Astrocyte (in vitro differentiated cells and primary cell): Measurements from ENCODE around the gene POGZ. TPM values are rescaled to one million over a fixed set of nuclear protein-coding genes. Genes with fewer than 3 reads are reported as not detected.

ENCODE experiments used
- DNase-seq: peaks from one replicate; pipeline ENCODE4 v3.0.0-alpha.2; 2010; ENCODE audit warnings: low read depth
- FAIRE-seq: peaks from 2 replicates; lab custom pipeline; 2011; peaks lifted over from hg19 to GRCh38; lab: Jason Lieb, UNC
- H2AFZ ChIP-seq: 2 replicates; pipeline ENCODE4 v1.6.0; 2012; ENCODE audit warnings: low read depth, low read length, inconsistent platforms
- H3K27ac ChIP-seq: 2 replicates; pipeline ENCODE4 v1.5.1; 2011; ENCODE audit warnings: low read depth, low read length, inconsistent platforms
- H3K27me3 ChIP-seq: 2 replicates; pipeline ENCODE4 v1.6.0; 2011; ENCODE audit warnings: low read length, inconsistent platforms; ENCODE audit not compliant: insufficient read depth
- H3K36me3 ChIP-seq: 2 replicates; pipeline ENCODE4 v1.5.1; 2011; ENCODE audit warnings: low read length, inconsistent platforms; ENCODE audit not compliant: insufficient read depth
- H3K4me1 ChIP-seq: 2 replicates; pipeline ENCODE4 v1.5.1; 2011; ENCODE audit warnings: low read length, inconsistent platforms; ENCODE audit not compliant: insufficient read depth
- H3K4me2 ChIP-seq: 2 replicates; pipeline ENCODE4 v1.6.0; 2012; ENCODE audit warnings: low read length, inconsistent platforms
- H3K4me3 ChIP-seq: 2 replicates; pipeline ENCODE4 v1.5.1; 2011; ENCODE audit warnings: low read depth, mild to moderate bottlenecking, low read length, inconsistent platforms; ENCODE audit not compliant: insufficient read depth
- H3K79me2 ChIP-seq: 2 replicates; pipeline ENCODE4 v1.6.0; 2012; ENCODE audit warnings: mild to moderate bottlenecking, low read length, inconsistent platforms; ENCODE audit not compliant: insufficient read depth
- H3K9ac ChIP-seq: 2 replicates; pipeline ENCODE4 v1.6.0; 2012; ENCODE audit warnings: mild to moderate bottlenecking, low read length, inconsistent platforms
- H3K9me3 ChIP-seq: 2 replicates; pipeline ENCODE4 v1.5.1; 2012; ENCODE audit warnings: low read depth, mild to moderate bottlenecking, low read length, inconsistent platforms; ENCODE audit not compliant: insufficient read depth
- H4K20me1 ChIP-seq: 2 replicates; pipeline ENCODE4 v1.6.0; 2012; ENCODE audit warnings: low read length, inconsistent platforms; ENCODE audit not compliant: insufficient read depth
- H3K27ac Mint-ChIP-seq: one replicate; pipeline ENCODE4 v1.8.0; 2021; ENCODE audit warnings: mild to moderate bottlenecking, mixed read lengths; ENCODE audit not compliant: unreplicated experiment
- H3K27me3 Mint-ChIP-seq: one replicate; pipeline ENCODE4 v1.8.0; 2021; ENCODE audit warnings: low read depth, mixed read lengths; ENCODE audit not compliant: unreplicated experiment
- H3K36me3 Mint-ChIP-seq: one replicate; pipeline ENCODE4 v1.8.0; 2021; ENCODE audit warnings: low read depth, mixed read lengths; ENCODE audit not compliant: unreplicated experiment
- H3K4me1 Mint-ChIP-seq: one replicate; pipeline ENCODE4 v1.8.0; 2021; ENCODE audit warnings: low read depth, mixed read lengths; ENCODE audit not compliant: unreplicated experiment
- H3K4me3 Mint-ChIP-seq: one replicate; pipeline ENCODE4 v1.8.0; 2021; ENCODE audit warnings: mild to moderate bottlenecking, moderate library complexity, mixed read lengths; ENCODE audit not compliant: unreplicated experiment
- H3K9me3 Mint-ChIP-seq: one replicate; pipeline ENCODE4 v1.8.0; 2021; ENCODE audit warnings: mild to moderate bottlenecking, mixed read lengths; ENCODE audit not compliant: unreplicated experiment
- EZH2 ChIP-seq: IDR thresholded peaks from 2 replicates; pipeline ENCODE4 v1.6.1; 2012; ENCODE audit warnings: mild to moderate bottlenecking, low read length, inconsistent platforms; ENCODE audit not compliant: insufficient read depth
- total RNA-seq: library from RNA; stranded (reverse); gene quantifications from 2 replicates; pipeline ENCODE4 v1.2.1, GENCODE V29; 2021
- TF ChIP-seq, protein P1 (sequence below): IDR thresholded peaks from 2 replicates; pipeline ENCODE4 v1.5.1; 2011; ENCODE audit warnings: low read depth, mild to moderate bottlenecking, inconsistent platforms, low read length, moderate library complexity; ENCODE audit not compliant: insufficient read depth

The POGZ gene
- total RNA-seq, 1 donor from 2014 or later = 63.9 TPM

- Histone ChIP-seq H4K20me1 (no peaks in the 10 kb centered on the region), H3K27ac (no peak overlapping the region), H2AFZ (no peak overlapping the region), H3K36me3 (no peaks in the 10 kb centered on the region), H3K4me1 (no peaks in the 10 kb centered on the region), H3K4me2 (no peak overlapping the region), H3K79me2 (no peaks in the 10 kb centered on the region), H3K27me3 (no peaks in the 10 kb centered on the region), H3K4me3 (no peak overlapping the region), H3K9ac (no peak overlapping the region), H3K9me3 (no peaks in the 10 kb centered on the region)
- Mint-ChIP-seq H3K4me1 (no peaks in the 10 kb centered on the region), H3K27me3 (no peaks in the 10 kb centered on the region), H3K9me3 (peaks cover 9% of the 10 kb centered on the region), H3K4me3 (no peak overlapping the region), H3K27ac (no peak overlapping the region), H3K36me3 (peaks cover 5% of the 10 kb centered on the region)
- FAIRE-seq (no peak), DNase-seq (no peak)
- no peak for TF ChIP-seq EZH2
- TF ChIP-seq, protein P1, sequence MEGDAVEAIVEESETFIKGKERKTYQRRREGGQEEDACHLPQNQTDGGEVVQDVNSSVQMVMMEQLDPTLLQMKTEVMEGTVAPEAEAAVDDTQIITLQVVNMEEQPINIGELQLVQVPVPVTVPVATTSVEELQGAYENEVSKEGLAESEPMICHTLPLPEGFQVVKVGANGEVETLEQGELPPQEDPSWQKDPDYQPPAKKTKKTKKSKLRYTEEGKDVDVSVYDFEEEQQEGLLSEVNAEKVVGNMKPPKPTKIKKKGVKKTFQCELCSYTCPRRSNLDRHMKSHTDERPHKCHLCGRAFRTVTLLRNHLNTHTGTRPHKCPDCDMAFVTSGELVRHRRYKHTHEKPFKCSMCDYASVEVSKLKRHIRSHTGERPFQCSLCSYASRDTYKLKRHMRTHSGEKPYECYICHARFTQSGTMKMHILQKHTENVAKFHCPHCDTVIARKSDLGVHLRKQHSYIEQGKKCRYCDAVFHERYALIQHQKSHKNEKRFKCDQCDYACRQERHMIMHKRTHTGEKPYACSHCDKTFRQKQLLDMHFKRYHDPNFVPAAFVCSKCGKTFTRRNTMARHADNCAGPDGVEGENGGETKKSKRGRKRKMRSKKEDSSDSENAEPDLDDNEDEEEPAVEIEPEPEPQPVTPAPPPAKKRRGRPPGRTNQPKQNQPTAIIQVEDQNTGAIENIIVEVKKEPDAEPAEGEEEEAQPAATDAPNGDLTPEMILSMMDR = no peak
Measured at GRCh38 chr1:151356696-151357095, 102.6 kb downstream of the POGZ start.

Other genes starting within 250 kb of the POGZ start
- gene PSMD4, start 204.8 kb downstream of the POGZ start, total RNA-seq = 154 and 171 TPM in 2 replicates
- gene ZNF687, start 177.2 kb downstream of the POGZ start, total RNA-seq = 15.4 and 19.1 TPM in 2 replicates
- 59.4 and 67.8 TPM in 2 replicates for gene PI4KB, start 132.1 kb downstream of the POGZ start, total RNA-seq
- 55.3 and 61.3 TPM in 2 replicates for gene RFX5, start 112.2 kb downstream of the POGZ start, total RNA-seq
- 7.2 and 7.3 TPM in 2 replicates for gene SELENBP1, start 86.8 kb downstream of the POGZ start, total RNA-seq
- gene PSMB4, start 59.9 kb downstream of the POGZ start, total RNA-seq = 314 and 316 TPM in 2 replicates
- gene CGN, start 51.9 kb upstream of the POGZ start, total RNA-seq = 8.8 and 8.9 TPM in 2 replicates
- 74.1 and 90.6 TPM in 2 replicates for gene TUFT1, start 80.8 kb upstream of the POGZ start, total RNA-seq
- gene SNX27, start 152.6 kb upstream of the POGZ start, total RNA-seq = 53.1 and 54.5 TPM in 2 replicates